HEK293T (cell line): ENCODE measurements around the gene OR5H14.

Experiments used
- ARNT ChIP-seq: fragments of 450-650 bp; IDR thresholded peaks from 2 replicates; pipeline ENCODE4 v1.6.1; 2017; ENCODE audit warnings: mild to moderate bottlenecking
- BHLHE40 ChIP-seq: fragments of 450-650 bp; IDR thresholded peaks from 2 replicates; pipeline ENCODE4 v1.6.1; 2016; ENCODE audit warnings: mild to moderate bottlenecking, moderate library complexity, borderline replicate concordance
- ELF4 ChIP-seq: fragments of 450-650 bp; IDR thresholded peaks from 2 replicates; pipeline ENCODE4 v1.6.1; 2017; ENCODE audit warnings: antibody characterized with exemption
- FOXA1 ChIP-seq: fragments of 450-650 bp; IDR thresholded peaks from 2 replicates; pipeline ENCODE4 v1.6.1; 2016; ENCODE audit warnings: mild to moderate bottlenecking
- FOXK2 ChIP-seq: fragments of 450-650 bp; IDR thresholded peaks from 2 replicates; pipeline ENCODE4 v1.6.1; 2016; ENCODE audit warnings: mild to moderate bottlenecking
- FOXM1 ChIP-seq: fragments of 450-650 bp; IDR thresholded peaks from 2 replicates; pipeline ENCODE4 v1.6.1; 2017; ENCODE audit warnings: mild to moderate bottlenecking, borderline replicate concordance
- HDGF ChIP-seq: fragments of 450-650 bp; IDR thresholded peaks from 2 replicates; pipeline ENCODE4 v1.6.1; 2017; ENCODE audit warnings: antibody characterized with exemption, borderline replicate concordance
- NFRKB ChIP-seq: fragments of 450-650 bp; IDR thresholded peaks from 2 replicates; pipeline ENCODE4 v1.6.1; 2016; ENCODE audit warnings: mild to moderate bottlenecking, moderate library complexity
- PKNOX1 ChIP-seq: fragments of 450-650 bp; IDR thresholded peaks from 2 replicates; pipeline ENCODE4 v1.6.1; 2016
- SP1 ChIP-seq: fragments of 450-650 bp; IDR thresholded peaks from 2 replicates; pipeline ENCODE4 v1.6.1; 2017
- SUZ12 ChIP-seq: fragments of 450-650 bp; IDR thresholded peaks from 2 replicates; pipeline ENCODE4 v1.6.1; 2016; ENCODE audit warnings: mild to moderate bottlenecking
- TARDBP ChIP-seq: fragments of 450-650 bp; IDR thresholded peaks from 2 replicates; pipeline ENCODE4 v1.6.1; 2016
- ZNF384 ChIP-seq: fragments of 450-650 bp; IDR thresholded peaks from 2 replicates; pipeline ENCODE4 v1.6.1; 2016

- TF ChIP-seq SP1 (no peak), FOXK2 (no peak), ELF4 (no peak), PKNOX1 (no peak), ZNF384 (no peak), FOXM1 (no peak), FOXA1 (no peak), NFRKB (no peak), BHLHE40 (no peak), SUZ12 (no peak), HDGF (no peak), TARDBP (no peak), ARNT (no peak)
Observed at GRCh38 chr3:98147179-98147578, at the start of gene OR5H14.
